ENCODE results near the gene ERF. TPM values are rescaled to one million over a fixed set of nuclear protein-coding genes. Genes with fewer than 3 reads are reported as not detected.

ERF gene
- total and polyA plus RNA-seq, 2 of the 8 experiments (the other 6 are each of a cell fraction or from before 2014, with no cell fraction given) = 43.7 to 62.7 TPM

GRCh38 chr19:42254089-42254849 lies 659 bp downstream of the ERF start:
- Histone ChIP-seq H2BK5ac (ENCODE audit: low read depth, low read length) (peak overlapping the region; percentile 81; the same call in 1 of the 2 replicates), H4K91ac (replicated peaks; ENCODE audit: insufficient read length, low read length) (peak overlapping the region; percentile 91), H3K9me3 (ENCODE audit: insufficient read depth in 2 of 2, low read depth in 1 of 2, low read length in 1 of 2) (no peaks in the 10 kb centered on the region), H3K18ac (ENCODE audit: extremely low read depth, low read length) (peak overlapping the region; percentile 76), H3K23ac (ENCODE audit: insufficient read length) (no peak overlapping the region), H2BK20ac (ENCODE audit: low read length) (no peak overlapping the region), H3K56ac (replicated peaks; ENCODE audit: insufficient read length, low read depth, low read length) (peak overlapping the region; percentile 86), H3K4ac (replicated peaks; ENCODE audit: insufficient read length, low read depth, low read length) (peak overlapping the region; percentile 85), H2AK5ac (ENCODE audit: low read depth, low read length) (no peak overlapping the region), H3K27ac (ENCODE audit: low read depth, low read length) (peak overlapping the region; percentile 89), H4K5ac (ENCODE audit: insufficient read length, low read depth, low read length) (peak overlapping the region; percentile 93), H2BK15ac (ENCODE audit: low read length) (no peak overlapping the region), H3K4me2 (ENCODE audit: insufficient read depth in 1 of 2, low read depth in 2 of 2, low read length in 2 of 2) (peak overlapping the region; percentile 77 to 87), H3K23me2 (ENCODE audit: low read depth, low read length) (peaks cover 13% of the 10 kb centered on the region; the same call in 1 of the 2 replicates), H3K4me3 (ENCODE audit: extremely low read depth in 1 of 4, insufficient read depth in 2 of 4, low read depth in 3 of 4, low read length in 4 of 4) (peak overlapping the region; percentile 71 to 99 (median 78)), H3K79me1 (ENCODE audit: low read depth, low read length) (peaks cover 15% of the 10 kb centered on the region), H4K8ac (ENCODE audit: extremely low read depth, insufficient read depth, low read length) (peak overlapping the region; percentile 39; the same call in 1 of the 2 replicates), H3K9ac (replicated peaks in 1 of 4; ENCODE audit: extremely low read depth in 1 of 4, low read depth in 3 of 4, low read length in 3 of 4) (peak overlapping the region; percentile 71 to 81 (median 77)), H2BK120ac (replicated peaks; ENCODE audit: low read depth, low read length) (no peak overlapping the region), H3K14ac (ENCODE audit: insufficient read length) (no peak overlapping the region), H3K79me2 (ENCODE audit: control insufficient read depth in 1 of 2, insufficient read depth in 2 of 2, low read length in 2 of 2) (peaks cover 4 to 33% of the 10 kb centered on the region in 2 experiments; a peak in 3 of 4 replicates), H3K4me1 (replicated peaks in 1 of 4; ENCODE audit: control insufficient read depth in 3 of 4, insufficient read depth in 4 of 4, low read length in 3 of 4) (peaks cover 11 to 29% (median 21%) of the 10 kb centered on the region in 4 experiments), H2AFZ (ENCODE audit: low read length) (no peak overlapping the region), H2BK12ac (ENCODE audit: low read depth, low read length) (0 out of 2 replicates have a peak overlapping the region, but pooled peaks have one; percentile 39), H3K36me3 (ENCODE audit: control insufficient read depth in 2 of 4, insufficient read depth in 4 of 4, low read length in 3 of 4) (peaks cover 0 to 9% (median 4%) of the 10 kb centered on the region in 4 experiments; a peak in 4 of 8 replicates), H3K27me3 (replicated peaks in 1 of 4; ENCODE audit: control insufficient read depth in 3 of 4, extremely low read depth in 1 of 4, insufficient read depth in 3 of 4, low read length in 3 of 4) (peaks cover 0 to 3% (median 2%) of the 10 kb centered on the region in 4 experiments; a peak in 2 of 7 replicates), H4K20me1 (replicated peaks in 1 of 2; ENCODE audit: control insufficient read depth in 1 of 2, insufficient read depth in 2 of 2, low read length in 2 of 2) (peaks cover 6 to 18% of the 10 kb centered on the region in 2 experiments)
- WGBS, 2 experiments (ENCODE audit: extremely low coverage in 1 of 2, insufficient coverage in 1 of 2, insufficient read length in 1 of 2, insufficient replicate concordance in 2 of 2, low coverage in 1 of 2, low lambda C conversion rate in 2 of 2, missing lambda C conversion rate in 1 of 2) = 0% methylated on average over 7 of the region's 70 CpGs; no CpG with 5 or more reads in 1 of the 2 experiments
- CTCF ChIA-PET (ENCODE audit: partially characterized antibody) = no interaction called here
- POLR2A ChIA-PET (ENCODE audit: partially characterized antibody) = interaction anchor here (4.4 kb wide), 1 partner anchor 25 kb away, joined by 15 read pairs; no protein-coding TSS in a partner anchor
- FAIRE-seq (no peak), DNase-seq (ENCODE audit: low read depth in 1 of 2, low spot score in 2 of 2) (peak in 1 of 2 experiments; percentile 83)
- TF ChIP-seq SIRT6 (IDR thresholded peaks at IDR 0.05; ENCODE audit: low read length) (no peak), SIN3A (conservative IDR thresholded peaks at IDR 0.05 in 1 of 2, IDR thresholded peaks at IDR 0.05 in 1 of 2; ENCODE audit: low read depth in 1 of 2, low read length in 2 of 2) (0 out of 4 replicates have a peak, but pooled peaks of 1 of the 2 experiments have one; percentile 51), RAD21 (IDR thresholded peaks at IDR 0.05 in 1 of 2, conservative IDR thresholded peaks at IDR 0.05 in 1 of 2; ENCODE audit: low read depth in 2 of 2, low read length in 2 of 2) (no peak), TAF1 (IDR thresholded peaks at IDR 0.05; ENCODE audit: low read depth, low read length) (0 out of 2 replicates have a peak, but pooled peaks have one; percentile 32), POLR2AphosphoS5 (IDR thresholded peaks at IDR 0.05; ENCODE audit: low read depth, low read length) (peak; percentile 36; the same call in 1 of the 2 replicates), SUZ12 (IDR thresholded peaks at IDR 0.05; ENCODE audit: low read length) (no peak), HDAC2 (IDR thresholded peaks at IDR 0.05; ENCODE audit: borderline replicate concordance in 1 of 2, low read depth in 2 of 2, low read length in 2 of 2) (0 out of 4 replicates have a peak, but pooled peaks of 1 of the 2 experiments have one; percentile 62), POLR2A (IDR thresholded peaks at IDR 0.05; ENCODE audit: control extremely low read depth in 1 of 2, low read depth in 2 of 2, low read length in 2 of 2) (peak in 1 of 2 experiments; percentile 19; a peak in 2 of 3 replicates), ASH2L (IDR thresholded peaks at IDR 0.05; ENCODE audit: low read length) (peak; percentile 38), RXRA (IDR thresholded peaks at IDR 0.05; ENCODE audit: insufficient read depth, low read depth, low read length) (no peak), BACH1 (IDR thresholded peaks at IDR 0.05; ENCODE audit: low read length) (no peak)
